Left ventricle myocardium inferior (tissue), 1 donor: Measurements from ENCODE around the gene C1QL1. TPM values are rescaled to one million over a fixed set of nuclear protein-coding genes. Genes with fewer than 3 reads are reported as not detected.

Experiments used
- DNase-seq: peaks from one replicate; pipeline ENCODE4 v3.0.0-alpha.2; 2020
- H3K27ac ChIP-seq: fragments of 200-600 bp; replicated peaks from 2 replicates; pipeline ENCODE4 v1.8.0; 2021
- H3K27me3 ChIP-seq: fragments of 200-600 bp; 2 replicates; pipeline ENCODE4 v1.8.0; 2021; ENCODE audit warnings: low read depth
- H3K36me3 ChIP-seq: fragments of 200-600 bp; 2 replicates; pipeline ENCODE4 v1.8.0; 2021
- H3K4me1 ChIP-seq: fragments of 200-600 bp; 2 replicates; pipeline ENCODE4 v1.8.0; 2021
- H3K4me3 ChIP-seq: fragments of 200-600 bp; 2 replicates; pipeline ENCODE4 v1.8.0; 2021; ENCODE audit warnings: mild to moderate bottlenecking, moderate library complexity
- H3K9me3 ChIP-seq: fragments of 200-600 bp; replicated peaks from 2 replicates; pipeline ENCODE4 v1.8.0; 2021
- CTCF ChIP-seq: fragments of 200-600 bp; IDR thresholded peaks from 2 replicates; pipeline ENCODE4 v1.8.0; 2021; ENCODE audit warnings: antibody characterized with exemption, mild to moderate bottlenecking, borderline replicate concordance
- intact Hi-C: fragments of 100-400 bp; cut with micrococcal nuclease; formaldehyde crosslinking; loops from one replicate; pipeline ENCODE4 v1.11.0; 2022
- total RNA-seq: library from RNA; stranded (reverse); fragmentation: NEBNext Ultra II Directional; extraction: Animal tissue kit (Norgen Biotek cat#: 25700); gene quantifications from one replicate; pipeline ENCODE4 v1.2.1, GENCODE V29; 2021
- donor health status: DM: no; HTN: yes; CAD: no; lungs with severe emphysema.

The C1QL1 gene
- total RNA-seq, 1 donor from 2014 or later = 0.74 TPM

- TF ChIP-seq CTCF = no peak
- Histone ChIP-seq H3K27ac (no peak overlapping the region), H3K9me3 (no peaks in the 10 kb centered on the region), H3K4me3 (no peak overlapping the region), H3K4me1 (peaks cover 45% of the 10 kb centered on the region), H3K36me3 (no peaks in the 10 kb centered on the region), H3K27me3 (peaks cover 60% of the 10 kb centered on the region)
- intact Hi-C loops = no loop called here
- DNase-seq = no peak
Observed at GRCh38 chr17:44971776-44972483, 3.8 kb upstream of the C1QL1 start.

GRCh38 chr17:44970136-44970741 lies 2.1 kb upstream of the C1QL1 start:
- Histone ChIP-seq H3K4me3 (peak overlapping the region; percentile 69), H3K9me3 (no peaks in the 10 kb centered on the region), H3K36me3 (no peaks in the 10 kb centered on the region), H3K27me3 (peaks cover 68% of the 10 kb centered on the region), H3K4me1 (peaks cover 36% of the 10 kb centered on the region), H3K27ac (peak overlapping the region; percentile 73)
- peak; percentile 38 for DNase-seq
- intact Hi-C loops = no loop called here
- no peak for TF ChIP-seq CTCF

- Histone ChIP-seq H3K9me3 (no peaks in the 10 kb centered on the region), H3K4me3 (peak overlapping the region; percentile 69), H3K27me3 (peaks cover 70% of the 10 kb centered on the region), H3K4me1 (peaks cover 36% of the 10 kb centered on the region), H3K36me3 (no peaks in the 10 kb centered on the region), H3K27ac (no peak overlapping the region)
- DNase-seq = no peak
- no peak for TF ChIP-seq CTCF
- intact Hi-C loops = no loop called here
Observed at GRCh38 chr17:44969144-44969780, 1.2 kb upstream of the C1QL1 start.

GRCh38 chr17:44967907-44968224 lies 237 bp downstream of the C1QL1 start:
- no peaks in the 10 kb centered on the region for H3K9me3 ChIP-seq
- H3K27me3 ChIP-seq = peaks cover 79% of the 10 kb centered on the region
- peaks cover 36% of the 10 kb centered on the region for H3K4me1 ChIP-seq
- peak overlapping the region; percentile 51 for H3K4me3 ChIP-seq
- H3K27ac ChIP-seq = no peak overlapping the region
- H3K36me3 ChIP-seq = no peaks in the 10 kb centered on the region
- TF ChIP-seq CTCF = no peak
- intact Hi-C loops = no loop called here
- DNase-seq = no peak

- intact Hi-C loops = no loop called here
- H3K9me3 ChIP-seq = no peaks in the 10 kb centered on the region
- no peak for DNase-seq
- H3K27me3 ChIP-seq = peaks cover 79% of the 10 kb centered on the region
- TF ChIP-seq CTCF = no peak
- no peaks in the 10 kb centered on the region for H3K36me3 ChIP-seq
- H3K27ac ChIP-seq = no peak overlapping the region
- H3K4me3 ChIP-seq = peak overlapping the region; percentile 51
- H3K4me1 ChIP-seq = peaks cover 36% of the 10 kb centered on the region
Observed at GRCh38 chr17:44967026-44967906, 837 bp downstream of the C1QL1 start.
